ENCODE results near the gene C8A.

The C8A gene

GRCh38 chr1:56834137-56834900, 20.3 kb upstream of the C8A start:
- ChIA-PET CTCF (interaction anchor here (1.6 to 3.3 kb wide), 5 partner anchors 8 to 1214 kb away, joined by 3 to 30 read pairs (median 4); no protein-coding TSS in a partner anchor), POLR2A (no interaction called here)
- no peak for TF ChIP-seq CTCF (IDR thresholded peaks at IDR 0.05; ENCODE audit: control extremely low read depth, extremely low read depth, low read depth, missing control alignments)
- DNase-seq (ENCODE audit: extremely low spot score): no peak

- ChIA-PET POLR2A (no interaction called here), CTCF (interaction anchor here (1.6 kb wide), 1 partner anchor 56 kb away, joined by 3 read pairs; no protein-coding TSS in a partner anchor)
- TF ChIP-seq CTCF (IDR thresholded peaks at IDR 0.05; ENCODE audit: control extremely low read depth, extremely low read depth, low read depth, missing control alignments): no peak
- no peak for DNase-seq (ENCODE audit: extremely low spot score)
Measured at GRCh38 chr1:56835657-56836056, 18.9 kb upstream of the C8A start.

GRCh38 chr1:56836359-56836758, 18.2 kb upstream of the C8A start:
- ChIA-PET POLR2A (no interaction called here), CTCF (interaction anchor here (0.7 to 0.8 kb wide), 2 partner anchors 8 to 36 kb away, joined by 3 read pairs; no protein-coding TSS in a partner anchor)
- no peak for TF ChIP-seq CTCF (IDR thresholded peaks at IDR 0.05; ENCODE audit: control extremely low read depth, extremely low read depth, low read depth, missing control alignments)
- DNase-seq (ENCODE audit: extremely low spot score): no peak

GRCh38 chr1:56837244-56837939, 17.2 kb upstream of the C8A start:
- TF ChIP-seq CTCF (IDR thresholded peaks at IDR 0.05; ENCODE audit: control extremely low read depth, extremely low read depth, low read depth, missing control alignments): no peak
- ChIA-PET CTCF (interaction anchor here (0.8 kb wide), 1 partner anchor 35 kb away, joined by 3 read pairs; no protein-coding TSS in a partner anchor), POLR2A (no interaction called here)
- DNase-seq (ENCODE audit: extremely low spot score): no peak

GRCh38 chr1:56838759-56839158, 15.8 kb upstream of the C8A start:
- POLR2A ChIA-PET: no interaction called here
- TF ChIP-seq CTCF (IDR thresholded peaks at IDR 0.05; ENCODE audit: control extremely low read depth, extremely low read depth, low read depth, missing control alignments): no peak
- no peak for DNase-seq (ENCODE audit: extremely low spot score)
- CTCF ChIA-PET: interaction anchor here (1.2 to 1.8 kb wide), 3 partner anchors 8 to 1208 kb away, joined by 3 to 7 read pairs (median 5); no protein-coding TSS in a partner anchor

GRCh38 chr1:56843544-56843943, 11.1 kb upstream of the C8A start:
- ChIA-PET POLR2A (no interaction called here), CTCF (interaction anchor here (1.0 to 3.4 kb wide), 3 partner anchors 11 to 23 kb away, joined by 3 to 30 read pairs (median 3); no protein-coding TSS in a partner anchor)
- no peak for TF ChIP-seq CTCF (IDR thresholded peaks at IDR 0.05; ENCODE audit: control extremely low read depth, extremely low read depth, low read depth, missing control alignments)
- DNase-seq (ENCODE audit: extremely low spot score): no peak

Data from GM10248 (cell line).